Gastroesophageal sphincter (tissue), 4 donors: ENCODE measurements around the gene PLA2G2F. TPM values are rescaled to one million over a fixed set of nuclear protein-coding genes. Genes with fewer than 3 reads are reported as not detected.

Experiments
- ATAC-seq: fragments of 150-250 bp; one replicate; pipeline ENCODE4 v1.9.1; 2016; ENCODE audit warnings: mild to moderate bottlenecking, moderate library complexity
- H3K27ac ChIP-seq, 4 donors: fragments of 200-600 bp; sonication (generic) in 3 of 4; 1 replicate in 3 of 4; 2 replicates in 1 of 4; pipeline ENCODE4 v1.5.1; 2016 to 2019
- H3K27me3 ChIP-seq: fragments of 200-600 bp; sonication (generic); one replicate; pipeline ENCODE4 v1.5.1; 2019
- H3K36me3 ChIP-seq, 2 donors: fragments of 200-600 bp; sonication (generic); one replicate each; pipeline ENCODE4 v1.5.1; 2019; ENCODE audit warnings: control low read depth in 1 of 2
- H3K4me1 ChIP-seq, 3 donors: fragments of 200-600 bp; sonication (generic); 1 replicate in 2 of 3; 2 replicates in 1 of 3; pipeline ENCODE4 v1.5.1; 2016 to 2019; ENCODE audit warnings: control low read depth in 2 of 3
- H3K4me3 ChIP-seq, 2 donors: fragments of 200-600 bp; sonication (generic); one replicate each; pipeline ENCODE4 v1.5.1; 2019; ENCODE audit warnings: mild to moderate bottlenecking in 1 of 2, moderate library complexity in 1 of 2
- H3K9me3 ChIP-seq, 3 donors: fragments of 200-600 bp; sonication (generic); one replicate each; pipeline ENCODE4 v1.5.1; 2017 to 2019; ENCODE audit warnings: control low read depth in 2 of 3
- EP300 ChIP-seq: sonication (generic); formaldehyde crosslinking; IDR thresholded peaks from one replicate; pipeline ENCODE4 v1.6.1; 2017; ENCODE audit warnings: antibody characterized with exemption, mild to moderate bottlenecking
- POLR2A ChIP-seq, 2 donors: fragments of 450-650 bp; IDR thresholded peaks; one replicate each; pipeline ENCODE4 v1.6.1; 2017; ENCODE audit warnings: antibody characterized with exemption in 2 of 2, mild to moderate bottlenecking in 2 of 2, moderate library complexity in 1 of 2
- POLR2AphosphoS5 ChIP-seq: sonication (generic); formaldehyde crosslinking; IDR thresholded peaks from one replicate; pipeline ENCODE4 v1.6.1; 2017; ENCODE audit warnings: antibody characterized with exemption
- WGBS, 2 donors: methylation state at CpG; one replicate each; pipeline ENCODE4 v1.1.5; 2018; ENCODE audit warnings: low coverage in 1 of 2; 5-methylcytosine and 5-hydroxymethylcytosine counted together
- total RNA-seq, 4 donors: library from RNA; depleted of rRNA; stranded (reverse); fragments of >200 nt; gene quantifications; one replicate each; pipeline ENCODE4 v1.1.0, GENCODE V29; 2016
- TF ChIP-seq, protein P1 (sequence below), 4 experiments: fragments of 200-600 bp in 2 of 4; fragments of 450-650 bp in 2 of 4; sonication (generic) in 1 of 4; IDR thresholded peaks; one replicate each; pipeline ENCODE4 v1.5.1; 2017 to 2019; ENCODE audit warnings: antibody characterized with exemption in 4 of 4, mild to moderate bottlenecking in 2 of 4, moderate library complexity in 2 of 4

Gene PLA2G2F
- total RNA-seq, 4 donors from 2014 or later = not detected

DNA sequence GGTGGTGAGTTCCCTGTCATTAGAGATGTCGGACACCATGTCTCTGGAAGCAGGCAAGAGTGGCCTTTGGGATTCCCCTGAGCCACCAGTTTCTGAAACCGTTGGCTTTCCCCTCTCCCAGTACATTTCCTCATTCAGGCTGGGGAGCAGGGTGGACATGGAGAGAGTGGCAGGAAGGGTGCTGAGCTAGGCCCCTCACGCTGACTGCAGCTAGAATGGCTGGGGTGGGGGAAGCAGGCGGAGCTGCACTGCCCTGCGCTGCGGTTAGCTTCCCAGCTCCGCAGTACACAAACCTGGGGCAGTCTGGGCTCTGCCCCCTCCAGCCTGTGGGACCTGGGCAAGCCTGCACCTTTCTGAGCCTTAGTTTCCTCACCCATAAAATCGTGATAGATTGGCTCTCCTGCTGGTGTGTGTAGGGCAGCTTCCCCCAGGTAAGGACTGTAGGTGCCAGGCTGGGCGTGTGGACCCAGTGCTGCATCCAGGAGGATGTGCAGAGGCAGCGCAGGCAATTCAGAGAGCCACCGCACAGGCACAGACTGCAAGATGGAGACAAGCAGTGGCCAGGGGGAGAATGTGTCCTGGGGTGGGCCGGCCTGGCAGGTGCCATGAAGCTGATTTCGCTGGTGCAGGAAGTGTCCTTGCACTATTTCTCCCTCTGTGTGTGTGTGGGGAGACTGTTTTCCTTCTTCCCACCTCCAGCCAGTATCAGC, 3.0 kb downstream of the PLA2G2F start:
- no peaks in the 10 kb centered on the region for H3K36me3 ChIP-seq
- TF ChIP-seq POLR2A (IDR thresholded peaks at IDR 0.05) (no peak), EP300 (no peak)
- ATAC-seq = no peak
- 79% methylated on average over 3 of the region's 13 CpGs; no CpG with 5 or more reads in 1 of the 2 donors for WGBS, 2 donors
- H3K4me1 ChIP-seq = no peaks in the 10 kb centered on the region
- no peaks in the 10 kb centered on the region for H3K9me3 ChIP-seq
- H3K27ac ChIP-seq = no peak overlapping the region
- no peak overlapping the region for H3K4me3 ChIP-seq
- peaks cover 33% of the 10 kb centered on the region for H3K27me3 ChIP-seq

DNA sequence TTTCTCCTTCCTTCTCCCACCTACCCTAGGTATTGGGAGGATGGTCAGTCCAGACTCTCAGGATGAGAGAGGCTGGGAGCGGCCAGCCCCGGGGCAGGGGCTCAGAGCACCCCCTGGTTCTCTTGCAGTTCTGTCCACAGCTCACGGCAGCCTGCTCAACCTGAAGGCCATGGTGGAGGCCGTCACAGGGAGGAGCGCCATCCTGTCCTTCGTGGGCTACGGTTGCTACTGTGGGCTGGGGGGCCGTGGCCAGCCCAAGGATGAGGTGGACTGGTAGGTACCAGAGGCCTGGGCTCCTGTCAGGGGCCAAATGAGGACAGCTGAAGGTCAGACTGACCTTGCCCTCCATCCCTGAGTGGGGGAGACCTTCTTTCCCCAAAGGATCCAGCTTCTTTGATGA, 4.2 kb downstream of the PLA2G2F start:
- Histone ChIP-seq H3K36me3 (no peaks in the 10 kb centered on the region), H3K9me3 (no peaks in the 10 kb centered on the region), H3K4me3 (no peak overlapping the region), H3K27me3 (peaks cover 31% of the 10 kb centered on the region), H3K27ac (no peak overlapping the region), H3K4me1 (no peaks in the 10 kb centered on the region)
- ATAC-seq = no peak
- no CpG with 5 or more reads among the region's 8 CpGs for WGBS, 2 donors
- TF ChIP-seq EP300 = no peak

DNA sequence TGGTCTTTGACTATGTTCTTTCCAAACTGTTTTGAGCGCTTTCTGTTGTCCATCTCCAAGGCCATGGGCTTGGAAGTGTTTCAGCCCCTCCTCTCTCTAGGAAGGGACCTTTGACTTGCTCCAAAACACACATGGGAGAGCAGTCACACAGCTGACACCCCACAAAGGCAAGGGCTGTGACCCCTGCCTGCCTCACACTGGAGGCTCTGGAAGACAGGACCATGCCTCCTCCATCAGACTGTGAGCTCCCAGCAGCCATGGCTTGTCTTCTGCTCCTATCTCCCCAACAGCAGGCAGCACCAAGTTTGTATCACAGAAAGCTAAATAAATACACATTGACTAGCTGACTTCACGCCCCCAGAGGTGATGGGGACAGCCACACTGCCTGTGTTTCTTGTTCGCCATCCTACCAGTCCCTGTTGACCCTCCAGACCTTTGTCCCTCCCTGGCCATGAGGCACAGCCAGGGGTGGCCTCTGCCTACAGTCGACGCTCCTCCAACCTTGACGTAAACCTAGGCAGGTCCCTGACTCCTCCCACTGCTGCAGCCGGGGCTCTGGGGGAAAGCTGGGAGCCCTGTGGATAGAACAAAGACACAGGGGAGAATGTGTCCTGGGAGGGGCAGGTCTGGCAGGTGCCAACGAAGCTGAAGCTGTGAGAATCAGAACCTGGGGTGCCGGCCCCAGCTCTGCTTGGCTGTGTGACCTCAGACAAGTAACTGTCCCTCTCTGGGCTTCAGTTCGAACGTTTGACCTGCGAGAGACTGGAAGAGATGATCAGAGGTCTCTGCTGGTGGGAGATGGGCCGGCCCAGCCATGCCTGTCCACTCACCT, 4.8 kb downstream of the PLA2G2F start:
- Histone ChIP-seq H3K36me3 (no peaks in the 10 kb centered on the region), H3K9me3 (no peaks in the 10 kb centered on the region), H3K4me3 (no peak overlapping the region), H3K4me1 (no peaks in the 10 kb centered on the region), H3K27ac (no peak overlapping the region), H3K27me3 (peaks cover 28% of the 10 kb centered on the region)
- WGBS, 2 donors = 51% methylated on average over 4 of the region's 13 CpGs; no CpG with 5 or more reads in 1 of the 2 donors
- no peak for TF ChIP-seq POLR2A (IDR thresholded peaks at IDR 0.05)
- TF ChIP-seq, protein P1, sequence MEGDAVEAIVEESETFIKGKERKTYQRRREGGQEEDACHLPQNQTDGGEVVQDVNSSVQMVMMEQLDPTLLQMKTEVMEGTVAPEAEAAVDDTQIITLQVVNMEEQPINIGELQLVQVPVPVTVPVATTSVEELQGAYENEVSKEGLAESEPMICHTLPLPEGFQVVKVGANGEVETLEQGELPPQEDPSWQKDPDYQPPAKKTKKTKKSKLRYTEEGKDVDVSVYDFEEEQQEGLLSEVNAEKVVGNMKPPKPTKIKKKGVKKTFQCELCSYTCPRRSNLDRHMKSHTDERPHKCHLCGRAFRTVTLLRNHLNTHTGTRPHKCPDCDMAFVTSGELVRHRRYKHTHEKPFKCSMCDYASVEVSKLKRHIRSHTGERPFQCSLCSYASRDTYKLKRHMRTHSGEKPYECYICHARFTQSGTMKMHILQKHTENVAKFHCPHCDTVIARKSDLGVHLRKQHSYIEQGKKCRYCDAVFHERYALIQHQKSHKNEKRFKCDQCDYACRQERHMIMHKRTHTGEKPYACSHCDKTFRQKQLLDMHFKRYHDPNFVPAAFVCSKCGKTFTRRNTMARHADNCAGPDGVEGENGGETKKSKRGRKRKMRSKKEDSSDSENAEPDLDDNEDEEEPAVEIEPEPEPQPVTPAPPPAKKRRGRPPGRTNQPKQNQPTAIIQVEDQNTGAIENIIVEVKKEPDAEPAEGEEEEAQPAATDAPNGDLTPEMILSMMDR (IDR thresholded peaks at IDR 0.05) = no peak
- TF ChIP-seq EP300 = no peak
- TF ChIP-seq POLR2AphosphoS5 = no peak
- no peak for ATAC-seq

DNA sequence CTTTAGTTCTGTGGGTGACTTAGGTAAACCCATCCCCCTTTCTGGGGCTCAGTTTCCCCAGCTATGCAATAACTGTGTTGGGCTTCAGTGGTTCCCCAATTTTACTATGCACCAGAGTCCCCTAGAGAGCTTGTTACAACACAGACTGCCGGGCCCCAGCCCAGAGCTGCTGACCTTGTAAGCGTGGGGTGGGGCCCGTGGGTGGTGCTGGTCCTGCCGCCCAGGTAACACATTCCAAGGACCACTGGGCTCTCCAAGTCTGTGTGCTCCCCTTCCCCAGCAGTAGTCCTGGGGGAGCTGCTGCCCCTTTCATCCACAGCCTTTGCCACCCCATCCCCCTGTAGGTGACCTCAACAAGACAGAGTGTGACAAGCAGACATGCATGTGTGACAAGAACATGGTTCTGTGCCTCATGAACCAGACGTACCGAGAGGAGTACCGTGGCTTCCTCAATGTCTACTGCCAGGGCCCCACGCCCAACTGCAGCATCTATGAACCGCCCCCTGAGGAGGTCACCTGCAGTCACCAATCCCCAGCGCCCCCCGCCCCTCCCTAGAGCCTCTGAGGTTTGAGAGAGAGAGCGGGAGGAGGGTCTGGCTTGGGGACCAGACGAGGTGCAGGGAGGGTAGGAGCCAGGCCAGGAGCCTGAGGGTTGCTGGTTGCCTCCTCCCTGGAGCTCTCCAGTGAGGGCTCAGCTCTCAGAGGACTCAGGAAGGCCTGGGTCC, 8.9 kb downstream of the PLA2G2F start:
- Histone ChIP-seq H3K4me1 (peaks cover 0 to 14% (median 10%) of the 10 kb centered on the region in 3 donors), H3K36me3 (no peaks in the 10 kb centered on the region), H3K9me3 (no peaks in the 10 kb centered on the region), H3K4me3 (no peak overlapping the region), H3K27ac (no peak overlapping the region), H3K27me3 (no peaks in the 10 kb centered on the region)
- no CpG with 5 or more reads among the region's 13 CpGs for WGBS, 2 donors
- TF ChIP-seq, protein P1 (IDR thresholded peaks at IDR 0.05) = no peak
- no peak for TF ChIP-seq EP300
- no peak for TF ChIP-seq POLR2A (IDR thresholded peaks at IDR 0.05)
- no peak for TF ChIP-seq POLR2AphosphoS5
- no peak for ATAC-seq

DNA sequence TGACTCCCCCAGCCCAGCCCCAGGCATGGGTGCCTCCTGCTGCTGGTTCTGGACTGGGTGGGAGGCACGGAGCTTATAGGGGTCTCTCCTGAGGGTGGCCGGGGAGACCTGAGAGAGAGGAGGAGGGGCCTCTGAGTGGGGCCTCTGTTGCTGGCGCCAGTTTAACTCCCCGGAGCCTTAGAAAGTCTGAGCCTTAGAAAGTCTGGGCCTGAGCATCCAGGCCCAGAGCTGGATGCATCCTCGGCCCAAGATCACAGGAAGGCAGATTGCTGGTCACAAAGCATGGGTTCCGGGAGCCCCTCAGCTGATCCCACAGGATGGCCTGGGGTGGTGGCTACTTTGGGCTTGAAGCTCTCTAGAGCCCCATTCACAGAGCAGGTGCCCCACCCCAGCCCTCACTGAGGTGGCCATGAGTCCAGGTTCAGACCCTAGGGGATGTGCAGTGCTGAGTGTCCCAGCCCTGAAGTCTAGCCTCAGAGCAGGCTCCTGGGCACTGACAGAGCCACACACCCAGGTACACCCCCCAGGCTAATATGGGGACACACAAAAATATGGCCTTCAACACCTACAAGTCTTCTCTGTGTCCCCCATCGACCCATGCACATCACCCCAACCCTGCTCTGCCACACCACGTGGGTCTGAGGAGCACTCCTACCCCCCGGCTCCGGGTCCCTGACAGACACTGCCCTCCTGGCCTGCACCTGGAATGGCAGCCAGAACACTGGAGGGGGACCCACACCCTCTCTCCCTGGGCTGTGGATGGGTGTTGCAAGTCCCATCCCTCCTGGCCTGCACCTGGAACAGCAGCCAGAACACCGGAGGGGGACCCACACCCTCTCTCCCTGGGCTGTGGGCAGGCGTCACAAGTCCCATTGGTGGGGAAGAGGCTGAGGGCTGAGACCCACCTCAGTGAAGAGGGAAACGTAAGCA, 9.7 kb downstream of the PLA2G2F start:
- Histone ChIP-seq H3K4me3 (no peak overlapping the region), H3K4me1 (peaks cover 0 to 16% (median 10%) of the 10 kb centered on the region in 3 donors), H3K36me3 (no peaks in the 10 kb centered on the region), H3K9me3 (no peaks in the 10 kb centered on the region), H3K27ac (no peak overlapping the region), H3K27me3 (no peaks in the 10 kb centered on the region)
- no peak for TF ChIP-seq POLR2A (IDR thresholded peaks at IDR 0.05)
- TF ChIP-seq EP300 = no peak
- TF ChIP-seq, protein P1 (IDR thresholded peaks at IDR 0.05) = no peak
- no peak for TF ChIP-seq POLR2AphosphoS5
- ATAC-seq = no peak
- WGBS, 2 donors = 67 to 100% methylated on average over 1 of the region's 13 CpGs
